Measurements from ENCODE around the gene ITSN1. TPM values are rescaled to one million over a fixed set of nuclear protein-coding genes. Genes with fewer than 3 reads are reported as not detected.

ITSN1 gene
- total and polyA plus RNA-seq, 2 experiments from 2014 or later, result 77.9 to 95.7 TPM

- Histone ChIP-seq H3K27ac (ENCODE audit: low read depth) (no peak overlapping the region), H3K4me2 (no peak overlapping the region), H3K9me2 (ENCODE audit: insufficient read depth) (0 out of 2 replicates have a peak, but pooled peaks cover 6% of the 10 kb centered on the region), H3K79me2 (replicated peaks; ENCODE audit: insufficient read depth) (no peaks in the 10 kb centered on the region), H3K36me3 (ENCODE audit: insufficient read depth) (no peaks in the 10 kb centered on the region), H3K4me1 (ENCODE audit: insufficient read depth) (peaks cover 13% of the 10 kb centered on the region), H3K4me3 (no peak overlapping the region), H3K27me3 (ENCODE audit: insufficient read depth) (no peaks in the 10 kb centered on the region), H3F3A (replicated peaks; ENCODE audit: low read depth) (no peaks in the 10 kb centered on the region), H2AFZ (no peak overlapping the region), H4K20me1 (replicated peaks; ENCODE audit: insufficient read depth) (no peaks in the 10 kb centered on the region)
- Mint-ChIP-seq H3K4me3 (no peak overlapping the region), H3K36me3 (ENCODE audit: low read depth) (no peaks in the 10 kb centered on the region), H3K27ac (no peak overlapping the region), H3K4me1 (peaks cover 14% of the 10 kb centered on the region), H3K27me3 (ENCODE audit: insufficient read depth, low read depth, poor library complexity) (peaks cover 3% of the 10 kb centered on the region), H3K9me3 (no peaks in the 10 kb centered on the region)
- TF ChIP-seq ETS1 (IDR thresholded peaks at IDR 0.05), result no peak
- TF ChIP-seq ZNF331 (CRISPR knock-in tag; IDR thresholded peaks at IDR 0.05; ENCODE audit: low read depth), result no peak
- no peak for TF ChIP-seq NANOG (IDR thresholded peaks at IDR 0.05; ENCODE audit: borderline replicate concordance)
- no peak for TF ChIP-seq ZNF114 (CRISPR knock-in tag; IDR thresholded peaks at IDR 0.05)
- DNase-seq (ENCODE audit: low spot score), result no peak
- ATAC-seq, result no peak
Observed at GRCh38 chr21:33854604-33855003, 212.3 kb downstream of the ITSN1 start.

DNA sequence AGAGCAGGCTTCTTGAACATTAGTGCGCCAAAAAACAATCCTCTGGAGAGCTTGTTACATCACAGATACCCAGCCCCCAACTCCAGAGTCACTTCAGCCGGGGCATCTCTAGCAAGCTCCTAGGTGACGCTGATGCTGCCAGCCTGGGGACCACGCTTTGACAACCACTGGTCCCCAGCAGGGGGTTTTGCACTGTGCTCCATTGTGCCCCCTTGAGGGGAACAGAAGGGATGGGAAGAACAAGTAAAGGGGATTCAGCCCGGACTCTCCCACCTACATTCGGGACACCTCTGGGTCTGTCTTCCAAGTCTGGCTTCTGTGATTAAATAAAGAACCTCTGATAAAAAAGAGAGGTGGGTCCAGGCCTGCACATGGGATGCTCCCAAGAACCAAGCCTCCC, 212.9 kb downstream of the ITSN1 start:
- Histone ChIP-seq H3F3A (replicated peaks; ENCODE audit: low read depth) (no peaks in the 10 kb centered on the region), H4K20me1 (replicated peaks; ENCODE audit: insufficient read depth) (no peaks in the 10 kb centered on the region), H3K79me2 (replicated peaks; ENCODE audit: insufficient read depth) (no peaks in the 10 kb centered on the region), H3K9me2 (ENCODE audit: insufficient read depth) (0 out of 2 replicates have a peak, but pooled peaks cover 6% of the 10 kb centered on the region), H3K4me2 (no peak overlapping the region), H3K4me3 (no peak overlapping the region), H3K4me1 (ENCODE audit: insufficient read depth) (peaks cover 13% of the 10 kb centered on the region), H3K36me3 (ENCODE audit: insufficient read depth) (no peaks in the 10 kb centered on the region), H3K27ac (ENCODE audit: low read depth) (no peak overlapping the region), H2AFZ (no peak overlapping the region), H3K27me3 (ENCODE audit: insufficient read depth) (no peaks in the 10 kb centered on the region)
- ATAC-seq, result no peak
- TF ChIP-seq, protein P1, sequence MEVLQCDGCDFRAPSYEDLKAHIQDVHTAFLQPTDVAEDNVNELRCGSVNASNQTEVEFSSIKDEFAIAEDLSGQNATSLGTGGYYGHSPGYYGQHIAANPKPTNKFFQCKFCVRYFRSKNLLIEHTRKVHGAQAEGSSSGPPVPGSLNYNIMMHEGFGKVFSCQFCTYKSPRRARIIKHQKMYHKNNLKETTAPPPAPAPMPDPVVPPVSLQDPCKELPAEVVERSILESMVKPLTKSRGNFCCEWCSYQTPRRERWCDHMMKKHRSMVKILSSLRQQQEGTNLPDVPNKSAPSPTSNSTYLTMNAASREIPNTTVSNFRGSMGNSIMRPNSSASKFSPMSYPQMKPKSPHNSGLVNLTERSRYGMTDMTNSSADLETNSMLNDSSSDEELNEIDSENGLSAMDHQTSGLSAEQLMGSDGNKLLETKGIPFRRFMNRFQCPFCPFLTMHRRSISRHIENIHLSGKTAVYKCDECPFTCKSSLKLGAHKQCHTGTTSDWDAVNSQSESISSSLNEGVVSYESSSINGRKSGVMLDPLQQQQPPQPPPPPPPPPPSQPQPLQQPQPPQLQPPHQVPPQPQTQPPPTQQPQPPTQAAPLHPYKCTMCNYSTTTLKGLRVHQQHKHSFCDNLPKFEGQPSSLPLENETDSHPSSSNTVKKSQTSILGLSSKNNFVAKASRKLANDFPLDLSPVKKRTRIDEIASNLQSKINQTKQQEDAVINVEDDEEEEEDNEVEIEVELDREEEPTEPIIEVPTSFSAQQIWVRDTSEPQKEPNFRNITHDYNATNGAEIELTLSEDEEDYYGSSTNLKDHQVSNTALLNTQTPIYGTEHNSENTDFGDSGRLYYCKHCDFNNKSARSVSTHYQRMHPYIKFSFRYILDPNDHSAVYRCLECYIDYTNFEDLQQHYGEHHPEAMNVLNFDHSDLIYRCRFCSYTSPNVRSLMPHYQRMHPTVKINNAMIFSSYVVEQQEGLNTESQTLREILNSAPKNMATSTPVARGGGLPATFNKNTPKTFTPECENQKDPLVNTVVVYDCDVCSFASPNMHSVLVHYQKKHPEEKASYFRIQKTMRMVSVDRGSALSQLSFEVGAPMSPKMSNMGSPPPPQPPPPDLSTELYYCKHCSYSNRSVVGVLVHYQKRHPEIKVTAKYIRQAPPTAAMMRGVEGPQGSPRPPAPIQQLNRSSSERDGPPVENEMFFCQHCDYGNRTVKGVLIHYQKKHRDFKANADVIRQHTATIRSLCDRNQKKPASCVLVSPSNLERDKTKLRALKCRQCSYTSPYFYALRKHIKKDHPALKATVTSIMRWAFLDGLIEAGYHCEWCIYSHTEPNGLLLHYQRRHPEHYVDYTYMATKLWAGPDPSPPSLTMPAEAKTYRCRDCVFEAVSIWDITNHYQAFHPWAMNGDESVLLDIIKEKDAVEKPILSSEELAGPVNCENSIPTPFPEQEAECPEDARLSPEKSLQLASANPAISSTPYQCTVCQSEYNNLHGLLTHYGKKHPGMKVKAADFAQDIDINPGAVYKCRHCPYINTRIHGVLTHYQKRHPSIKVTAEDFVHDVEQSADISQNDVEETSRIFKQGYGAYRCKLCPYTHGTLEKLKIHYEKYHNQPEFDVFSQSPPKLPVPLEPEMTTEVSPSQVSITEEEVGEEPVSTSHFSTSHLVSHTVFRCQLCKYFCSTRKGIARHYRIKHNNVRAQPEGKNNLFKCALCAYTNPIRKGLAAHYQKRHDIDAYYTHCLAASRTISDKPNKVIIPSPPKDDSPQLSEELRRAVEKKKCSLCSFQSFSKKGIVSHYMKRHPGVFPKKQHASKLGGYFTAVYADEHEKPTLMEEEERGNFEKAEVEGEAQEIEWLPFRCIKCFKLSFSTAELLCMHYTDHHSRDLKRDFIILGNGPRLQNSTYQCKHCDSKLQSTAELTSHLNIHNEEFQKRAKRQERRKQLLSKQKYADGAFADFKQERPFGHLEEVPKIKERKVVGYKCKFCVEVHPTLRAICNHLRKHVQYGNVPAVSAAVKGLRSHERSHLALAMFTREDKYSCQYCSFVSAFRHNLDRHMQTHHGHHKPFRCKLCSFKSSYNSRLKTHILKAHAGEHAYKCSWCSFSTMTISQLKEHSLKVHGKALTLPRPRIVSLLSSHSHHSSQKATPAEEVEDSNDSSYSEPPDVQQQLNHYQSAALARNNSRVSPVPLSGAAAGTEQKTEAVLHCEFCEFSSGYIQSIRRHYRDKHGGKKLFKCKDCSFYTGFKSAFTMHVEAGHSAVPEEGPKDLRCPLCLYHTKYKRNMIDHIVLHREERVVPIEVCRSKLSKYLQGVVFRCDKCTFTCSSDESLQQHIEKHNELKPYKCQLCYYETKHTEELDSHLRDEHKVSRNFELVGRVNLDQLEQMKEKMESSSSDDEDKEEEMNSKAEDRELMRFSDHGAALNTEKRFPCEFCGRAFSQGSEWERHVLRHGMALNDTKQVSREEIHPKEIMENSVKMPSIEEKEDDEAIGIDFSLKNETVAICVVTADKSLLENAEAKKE (CRISPR knock-in tag; IDR thresholded peaks at IDR 0.05), result no peak
- no peak for TF ChIP-seq NANOG (IDR thresholded peaks at IDR 0.05; ENCODE audit: borderline replicate concordance)
- TF ChIP-seq, protein P2, sequence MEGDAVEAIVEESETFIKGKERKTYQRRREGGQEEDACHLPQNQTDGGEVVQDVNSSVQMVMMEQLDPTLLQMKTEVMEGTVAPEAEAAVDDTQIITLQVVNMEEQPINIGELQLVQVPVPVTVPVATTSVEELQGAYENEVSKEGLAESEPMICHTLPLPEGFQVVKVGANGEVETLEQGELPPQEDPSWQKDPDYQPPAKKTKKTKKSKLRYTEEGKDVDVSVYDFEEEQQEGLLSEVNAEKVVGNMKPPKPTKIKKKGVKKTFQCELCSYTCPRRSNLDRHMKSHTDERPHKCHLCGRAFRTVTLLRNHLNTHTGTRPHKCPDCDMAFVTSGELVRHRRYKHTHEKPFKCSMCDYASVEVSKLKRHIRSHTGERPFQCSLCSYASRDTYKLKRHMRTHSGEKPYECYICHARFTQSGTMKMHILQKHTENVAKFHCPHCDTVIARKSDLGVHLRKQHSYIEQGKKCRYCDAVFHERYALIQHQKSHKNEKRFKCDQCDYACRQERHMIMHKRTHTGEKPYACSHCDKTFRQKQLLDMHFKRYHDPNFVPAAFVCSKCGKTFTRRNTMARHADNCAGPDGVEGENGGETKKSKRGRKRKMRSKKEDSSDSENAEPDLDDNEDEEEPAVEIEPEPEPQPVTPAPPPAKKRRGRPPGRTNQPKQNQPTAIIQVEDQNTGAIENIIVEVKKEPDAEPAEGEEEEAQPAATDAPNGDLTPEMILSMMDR (conservative IDR thresholded peaks at IDR 0.05; ENCODE audit: low read depth in 2 of 2), result peak; percentile 49 to 53
- no peak for TF ChIP-seq JUNB (IDR thresholded peaks at IDR 0.05; ENCODE audit: unreplicated experiment)
- no peak for TF ChIP-seq EZH2 (IDR thresholded peaks at IDR 0.05; ENCODE audit: low read depth, unreplicated experiment)
- H3K4me1 Mint-ChIP-seq, result peaks cover 14% of the 10 kb centered on the region
- H3K4me3 Mint-ChIP-seq, result no peak overlapping the region
- peak; percentile 58 for DNase-seq (ENCODE audit: low spot score)
- H3K9me3 Mint-ChIP-seq, result no peaks in the 10 kb centered on the region
- H3K27me3 Mint-ChIP-seq (ENCODE audit: insufficient read depth, low read depth, poor library complexity), result peaks cover 3% of the 10 kb centered on the region
- H3K27ac Mint-ChIP-seq, result no peak overlapping the region
- no peaks in the 10 kb centered on the region for H3K36me3 Mint-ChIP-seq (ENCODE audit: low read depth)
